SKM-1 (cell line): ENCODE data around the gene MTTP.

Experiments
- DNase-seq: peaks from one replicate; lab custom pipeline; 2025; ENCODE audit not compliant: unreplicated experiment; lab: John Stamatoyannopoulos, UW

MTTP gene

DNA sequence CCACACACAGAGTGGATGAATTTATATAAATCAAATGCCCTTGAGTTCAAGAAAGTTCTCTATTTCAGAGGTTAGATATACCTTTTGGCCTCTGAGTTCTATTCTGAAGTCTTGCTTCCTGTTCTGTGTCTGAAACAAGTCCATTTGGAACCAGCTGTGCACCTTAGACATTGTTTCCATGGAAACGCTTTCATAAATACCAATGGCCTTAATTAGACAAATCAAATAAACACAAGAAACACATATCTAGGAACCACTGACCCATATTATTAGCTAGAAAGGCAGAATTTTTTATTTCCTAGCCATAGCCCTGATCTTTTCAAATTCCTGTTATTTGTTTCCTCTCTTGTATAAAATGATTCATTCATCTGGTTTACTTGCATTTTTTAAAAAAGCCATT, 91.4 kb downstream of the MTTP start:
- no peak for DNase-seq

DNA sequence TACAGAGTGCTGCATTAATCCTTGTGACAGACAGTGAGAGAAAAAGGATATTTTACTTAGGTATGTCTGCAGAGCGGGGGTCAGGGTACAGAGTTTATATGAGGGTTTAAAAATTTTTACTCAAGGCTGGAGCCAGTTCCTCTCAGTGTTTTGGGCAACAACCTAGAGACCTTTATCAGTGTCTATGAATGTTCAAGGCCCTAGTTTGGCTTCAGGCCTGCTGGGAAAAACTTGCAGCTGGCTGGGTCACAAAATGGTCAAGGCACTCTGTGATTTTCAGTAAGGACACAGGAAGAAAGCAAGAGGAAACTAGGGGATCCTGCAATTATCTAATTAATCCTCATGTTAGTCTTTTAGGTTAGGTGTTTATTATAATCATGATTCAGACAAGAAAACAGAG, 93.8 kb downstream of the MTTP start:
- no peak for DNase-seq

DNA sequence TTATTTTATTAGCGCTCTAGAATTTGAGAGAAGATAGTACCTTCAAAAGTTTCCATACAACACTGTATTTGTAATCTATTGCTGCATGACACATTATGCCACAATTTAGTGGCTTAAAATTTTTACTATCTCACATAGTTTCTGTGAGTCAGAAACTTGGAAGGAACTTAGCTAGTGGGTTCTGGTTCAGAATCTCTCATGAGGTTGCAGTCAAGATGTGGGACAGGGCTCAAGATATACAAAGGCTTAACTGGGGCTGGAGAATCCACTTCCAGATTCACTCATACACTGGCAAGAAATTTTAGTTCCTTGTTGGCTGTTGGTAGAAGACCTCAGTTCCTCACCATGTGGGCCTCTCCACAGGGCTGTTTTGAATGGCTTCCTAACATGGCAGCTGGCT, 94.5 kb downstream of the MTTP start:
- DNase-seq, result no peak

DNA sequence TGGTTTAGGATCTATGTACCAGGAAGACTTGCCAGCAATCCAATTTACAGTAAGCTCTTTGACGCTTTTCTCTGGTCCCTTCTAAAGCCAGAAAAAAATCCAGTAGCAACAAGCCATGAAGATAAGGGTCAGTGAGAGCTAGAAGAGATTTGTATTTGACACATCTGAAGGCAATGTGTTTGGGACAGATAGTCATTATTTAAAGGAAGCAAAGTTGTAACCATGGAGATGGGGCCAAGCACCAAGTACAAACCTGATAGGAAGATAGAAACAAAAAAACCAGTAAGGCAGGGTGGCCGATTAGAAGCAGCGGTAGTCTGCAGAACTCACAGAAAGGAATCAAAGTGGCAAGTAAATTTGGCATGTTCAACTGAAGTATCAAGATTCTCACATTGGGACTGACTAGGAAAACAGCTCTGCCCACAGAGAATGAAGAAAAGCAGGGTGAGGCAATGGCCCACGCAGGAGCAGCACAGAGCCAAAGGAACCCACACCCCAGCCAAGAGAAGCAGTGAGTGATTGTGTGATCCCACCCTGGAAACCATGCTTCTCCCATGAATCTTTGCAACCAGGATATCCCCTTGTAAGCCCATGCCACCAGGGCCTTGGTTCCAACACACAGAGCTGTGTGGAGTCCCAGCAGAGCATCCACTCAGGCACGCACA, 95.9 kb downstream of the MTTP start:
- no peak for DNase-seq
